Liver (tissue), 9 donors: Measurements from ENCODE around the gene KCNN3. TPM values are rescaled to one million over a fixed set of nuclear protein-coding genes. Genes with fewer than 3 reads are reported as not detected.

Experiments
- DNase-seq: peaks from one replicate; pipeline ENCODE4 v3.0.0-alpha.2; 2017; ENCODE audit warnings: low spot score
- H3K27ac ChIP-seq, 2 donors: one replicate each; pipeline ENCODE4 v1.7.0; 2013; ENCODE audit warnings: inconsistent platforms in 2 of 2, low read length in 2 of 2, control low read depth in 1 of 2, low read depth in 1 of 2, mild to moderate bottlenecking in 1 of 2
- H3K27me3 ChIP-seq, 4 donors: one replicate each; pipeline versions ENCODE4 v1.6.1 to v1.7.0; 2013; ENCODE audit warnings: low read length in 3 of 4, inconsistent platforms in 1 of 4, mild to moderate bottlenecking in 1 of 4, moderate library complexity in 1 of 4; ENCODE audit not compliant: control insufficient read depth in 4 of 4, insufficient read depth in 4 of 4
- H3K36me3 ChIP-seq, 4 donors: one replicate each; pipeline versions ENCODE4 v1.6.1 to v1.7.0; 2013; ENCODE audit warnings: low read length in 3 of 4, mild to moderate bottlenecking in 3 of 4, low read depth in 1 of 4, moderate library complexity in 1 of 4; ENCODE audit not compliant: control insufficient read depth in 4 of 4, insufficient read depth in 3 of 4
- H3K4me1 ChIP-seq, 4 donors: one replicate each; pipeline versions ENCODE4 v1.6.1 to v1.7.0; 2013; ENCODE audit warnings: low read length in 3 of 4, mild to moderate bottlenecking in 3 of 4, moderate library complexity in 1 of 4; ENCODE audit not compliant: control insufficient read depth in 4 of 4, insufficient read depth in 4 of 4
- H3K4me3 ChIP-seq, 3 donors: one replicate each; pipeline versions ENCODE4 v1.6.1 to v1.7.0; 2013; ENCODE audit warnings: low read length in 3 of 3, control low read depth in 1 of 3, low read depth in 1 of 3, mild to moderate bottlenecking in 1 of 3
- H3K9ac ChIP-seq, 2 donors: one replicate each; pipeline ENCODE4 v1.7.0; 2013; ENCODE audit warnings: low read length in 2 of 2, mild to moderate bottlenecking in 2 of 2, moderate library complexity in 2 of 2, control low read depth in 1 of 2, low read depth in 1 of 2
- H3K9me3 ChIP-seq, 4 donors: one replicate each; pipeline versions ENCODE4 v1.6.1 to v1.7.0; 2013; ENCODE audit warnings: low read length in 3 of 4; ENCODE audit not compliant: control insufficient read depth in 4 of 4
- EGR1 ChIP-seq, 2 donors: IDR thresholded peaks; 2 replicates each; pipeline ENCODE4 v1.6.1; 2016 to 2018; ENCODE audit warnings: antibody characterized with exemption in 2 of 2, low read depth in 2 of 2
- FOXA1 ChIP-seq: IDR thresholded peaks from 2 replicates; pipeline ENCODE4 v1.6.1; 2016; ENCODE audit warnings: antibody characterized with exemption
- FOXA2 ChIP-seq: IDR thresholded peaks from 2 replicates; pipeline ENCODE4 v1.6.1; 2016; ENCODE audit warnings: antibody characterized with exemption
- GABPA ChIP-seq, 2 donors: IDR thresholded peaks in 1 of 2; conservative IDR thresholded peaks in 1 of 2; 2 replicates each; pipeline ENCODE4 v1.6.1; 2016; ENCODE audit warnings: antibody characterized with exemption in 2 of 2, mild to moderate bottlenecking in 1 of 2, moderate library complexity in 1 of 2
- HNF4A ChIP-seq, 2 donors: conservative IDR thresholded peaks; 2 replicates each; pipeline ENCODE4 v1.6.1; 2016; ENCODE audit warnings: antibody characterized with exemption in 2 of 2, mild to moderate bottlenecking in 2 of 2
- HNF4G ChIP-seq: IDR thresholded peaks from 2 replicates; pipeline ENCODE4 v1.6.1; 2016; ENCODE audit warnings: antibody characterized with exemption
- JUND ChIP-seq, 2 donors: IDR thresholded peaks; 2 replicates each; pipeline ENCODE4 v1.6.1; 2016; ENCODE audit warnings: antibody characterized with exemption in 2 of 2
- NR2F2 ChIP-seq: IDR thresholded peaks from 2 replicates; pipeline ENCODE4 v1.6.1; 2016; ENCODE audit warnings: antibody characterized with exemption
- RAD21 ChIP-seq, 2 donors: IDR thresholded peaks; 2 replicates each; pipeline ENCODE4 v1.6.1; 2016; ENCODE audit warnings: antibody characterized with exemption in 2 of 2, mild to moderate bottlenecking in 2 of 2
- RXRA ChIP-seq, 2 donors: IDR thresholded peaks; 2 replicates each; pipeline ENCODE4 v1.6.1; 2017 to 2018; ENCODE audit warnings: antibody characterized with exemption in 2 of 2, mild to moderate bottlenecking in 1 of 2
- SP1 ChIP-seq: IDR thresholded peaks from 2 replicates; pipeline ENCODE4 v1.6.1; 2018; ENCODE audit warnings: antibody characterized with exemption, mild to moderate bottlenecking
- TAF1 ChIP-seq: conservative IDR thresholded peaks from 2 replicates; pipeline ENCODE4 v1.6.1; 2016; ENCODE audit warnings: antibody characterized with exemption, mild to moderate bottlenecking
- YY1 ChIP-seq: IDR thresholded peaks from 2 replicates; pipeline ENCODE4 v1.6.1; 2016; ENCODE audit warnings: antibody characterized with exemption, mild to moderate bottlenecking
- ZBTB33 ChIP-seq: IDR thresholded peaks from 2 replicates; pipeline ENCODE4 v1.6.1; 2016; ENCODE audit warnings: antibody characterized with exemption
- WGBS: extraction: QIAGEN DNeasy Blood & Tissue Kit; methylation state at CpG from one replicate; pipeline ENCODE4 v1.1.7; 2013; 5-methylcytosine and 5-hydroxymethylcytosine counted together
- polyA plus RNA-seq, 2 donors: library from polyadenylated mRNA; stranded (reverse) in 1 of 2; unstranded in 1 of 2; fragments of 200-250 nt in 1 of 2; fragments of >200 nt in 1 of 2; fragmentation: Nextera tagmentation in 1 of 2; extraction: Ambion mirVana in 1 of 2; gene quantifications; one replicate each; pipeline versions ENCODE4 v1.2.1 to v1.2.3, GENCODE V29; 2013 to 2015
- total RNA-seq, 2 donors: library from RNA; depleted of rRNA; stranded (reverse); fragments of >200 nt; gene quantifications; one replicate each; pipeline ENCODE4 v1.2.3, GENCODE V29; 2014
- TF ChIP-seq, protein P1 (sequence below): fragments of 150-350 bp; IDR thresholded peaks from 2 replicates; pipeline ENCODE4 v1.5.1; 2017; ENCODE audit warnings: improper control_type of control experiment, low read depth, low read length; ENCODE audit not compliant: missing input control
- TF ChIP-seq, protein P2 (sequence below): IDR thresholded peaks from 2 replicates; pipeline ENCODE4 v1.6.1; 2016; ENCODE audit warnings: antibody characterized with exemption
- TF ChIP-seq, protein P3 (sequence below): IDR thresholded peaks from 2 replicates; pipeline ENCODE4 v1.6.1; 2016; ENCODE audit warnings: antibody characterized with exemption
- TF ChIP-seq, protein P4 (sequence below): IDR thresholded peaks from 2 replicates; pipeline ENCODE4 v1.6.1; 2016; ENCODE audit warnings: antibody characterized with exemption, mild to moderate bottlenecking
- donor health status: healthy.
- donor health status: healthy.
- donor health status: healthy.
- donor health status: healthy.
- donor health status: healthy.

Gene KCNN3
- total and polyA plus RNA-seq, 4 donors = 0.09 to 0.68 (median 0.15) TPM

DNA sequence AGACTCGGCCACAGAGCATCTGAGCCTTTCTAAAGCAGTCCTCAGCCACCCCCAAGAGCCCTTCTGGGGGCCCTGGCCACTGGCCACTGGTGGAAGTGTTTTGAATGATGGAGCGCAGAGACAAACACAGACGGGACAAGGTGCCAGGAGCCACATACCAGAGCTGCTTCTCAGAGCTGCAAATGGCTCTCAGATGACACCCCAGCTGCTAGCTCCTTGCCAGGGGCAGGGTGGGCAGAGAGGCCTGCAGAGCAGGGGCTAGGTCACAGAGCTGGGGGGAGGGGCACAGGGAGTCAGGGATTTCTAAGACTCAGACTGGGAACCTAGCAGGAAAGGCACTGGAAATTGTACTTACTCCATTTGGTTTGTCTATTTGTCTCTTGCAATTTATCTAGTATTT lies 30.4 kb downstream of the KCNN3 start:
- DNase-seq = no peak
- Histone ChIP-seq H3K9me3 (no peaks in the 10 kb centered on the region), H3K36me3 (no peaks in the 10 kb centered on the region), H3K27me3 (no peaks in the 10 kb centered on the region), H3K9ac (no peak overlapping the region), H3K27ac (no peak overlapping the region), H3K4me1 (no peaks in the 10 kb centered on the region), H3K4me3 (no peak overlapping the region)
- TF ChIP-seq YY1 = no peak
- TF ChIP-seq GABPA (IDR thresholded peaks at IDR 0.05 in 1 of 2, conservative IDR thresholded peaks at IDR 0.05 in 1 of 2) = no peak
- TF ChIP-seq ZBTB33 = no peak
- TF ChIP-seq RXRA (IDR thresholded peaks at IDR 0.05) = no peak
- no peak for TF ChIP-seq FOXA1
- TF ChIP-seq, protein P1, sequence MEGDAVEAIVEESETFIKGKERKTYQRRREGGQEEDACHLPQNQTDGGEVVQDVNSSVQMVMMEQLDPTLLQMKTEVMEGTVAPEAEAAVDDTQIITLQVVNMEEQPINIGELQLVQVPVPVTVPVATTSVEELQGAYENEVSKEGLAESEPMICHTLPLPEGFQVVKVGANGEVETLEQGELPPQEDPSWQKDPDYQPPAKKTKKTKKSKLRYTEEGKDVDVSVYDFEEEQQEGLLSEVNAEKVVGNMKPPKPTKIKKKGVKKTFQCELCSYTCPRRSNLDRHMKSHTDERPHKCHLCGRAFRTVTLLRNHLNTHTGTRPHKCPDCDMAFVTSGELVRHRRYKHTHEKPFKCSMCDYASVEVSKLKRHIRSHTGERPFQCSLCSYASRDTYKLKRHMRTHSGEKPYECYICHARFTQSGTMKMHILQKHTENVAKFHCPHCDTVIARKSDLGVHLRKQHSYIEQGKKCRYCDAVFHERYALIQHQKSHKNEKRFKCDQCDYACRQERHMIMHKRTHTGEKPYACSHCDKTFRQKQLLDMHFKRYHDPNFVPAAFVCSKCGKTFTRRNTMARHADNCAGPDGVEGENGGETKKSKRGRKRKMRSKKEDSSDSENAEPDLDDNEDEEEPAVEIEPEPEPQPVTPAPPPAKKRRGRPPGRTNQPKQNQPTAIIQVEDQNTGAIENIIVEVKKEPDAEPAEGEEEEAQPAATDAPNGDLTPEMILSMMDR = no peak
- TF ChIP-seq HNF4A (conservative IDR thresholded peaks at IDR 0.05) = no peak
- no peak for TF ChIP-seq FOXA2
- TF ChIP-seq, protein P2, sequence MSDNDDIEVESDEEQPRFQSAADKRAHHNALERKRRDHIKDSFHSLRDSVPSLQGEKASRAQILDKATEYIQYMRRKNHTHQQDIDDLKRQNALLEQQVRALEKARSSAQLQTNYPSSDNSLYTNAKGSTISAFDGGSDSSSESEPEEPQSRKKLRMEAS = no peak
- 64% methylated on average over 3 of the region's 3 CpGs for WGBS

DNA sequence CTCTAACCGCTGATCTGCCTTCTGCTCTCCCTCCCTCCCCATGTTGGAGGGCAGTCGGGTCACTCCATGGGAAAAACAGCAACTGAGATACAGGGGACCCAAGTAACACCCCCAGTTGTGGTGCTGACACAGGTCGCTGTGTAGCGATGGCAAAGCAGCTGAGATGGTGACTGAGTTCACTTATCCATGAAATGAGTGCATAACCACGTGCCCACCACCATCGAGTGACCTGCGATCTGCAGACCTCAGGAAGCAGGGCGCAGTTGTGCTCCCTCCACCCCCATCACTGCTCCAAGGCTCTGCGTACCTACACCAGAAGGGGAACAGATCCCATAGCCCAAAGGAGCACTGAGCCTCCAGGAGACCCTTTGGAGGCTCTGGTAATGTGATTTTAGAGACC lies 31.1 kb downstream of the KCNN3 start:
- WGBS = 88% methylated on average over 9 of the region's 9 CpGs
- no peaks in the 10 kb centered on the region for H3K27me3 ChIP-seq
- H3K27ac ChIP-seq = no peak overlapping the region
- no peaks in the 10 kb centered on the region for H3K9me3 ChIP-seq
- no peak for DNase-seq
- no peak overlapping the region for H3K9ac ChIP-seq
- H3K4me3 ChIP-seq = no peak overlapping the region
- H3K4me1 ChIP-seq = no peaks in the 10 kb centered on the region
- no peaks in the 10 kb centered on the region for H3K36me3 ChIP-seq
- TF ChIP-seq NR2F2 = no peak
- TF ChIP-seq, protein P1 = no peak
- no peak for TF ChIP-seq SP1
- TF ChIP-seq, protein P3, sequence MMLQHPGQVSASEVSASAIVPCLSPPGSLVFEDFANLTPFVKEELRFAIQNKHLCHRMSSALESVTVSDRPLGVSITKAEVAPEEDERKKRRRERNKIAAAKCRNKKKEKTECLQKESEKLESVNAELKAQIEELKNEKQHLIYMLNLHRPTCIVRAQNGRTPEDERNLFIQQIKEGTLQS = no peak
- TF ChIP-seq RAD21 (IDR thresholded peaks at IDR 0.05) = no peak
- TF ChIP-seq YY1 = no peak
- TF ChIP-seq GABPA (IDR thresholded peaks at IDR 0.05 in 1 of 2, conservative IDR thresholded peaks at IDR 0.05 in 1 of 2) = no peak
- TF ChIP-seq RXRA (IDR thresholded peaks at IDR 0.05) = no peak
- TF ChIP-seq, protein P2 = no peak
- TF ChIP-seq HNF4G = no peak
- no peak for TF ChIP-seq FOXA1
- TF ChIP-seq TAF1 = no peak
- TF ChIP-seq, protein P4, sequence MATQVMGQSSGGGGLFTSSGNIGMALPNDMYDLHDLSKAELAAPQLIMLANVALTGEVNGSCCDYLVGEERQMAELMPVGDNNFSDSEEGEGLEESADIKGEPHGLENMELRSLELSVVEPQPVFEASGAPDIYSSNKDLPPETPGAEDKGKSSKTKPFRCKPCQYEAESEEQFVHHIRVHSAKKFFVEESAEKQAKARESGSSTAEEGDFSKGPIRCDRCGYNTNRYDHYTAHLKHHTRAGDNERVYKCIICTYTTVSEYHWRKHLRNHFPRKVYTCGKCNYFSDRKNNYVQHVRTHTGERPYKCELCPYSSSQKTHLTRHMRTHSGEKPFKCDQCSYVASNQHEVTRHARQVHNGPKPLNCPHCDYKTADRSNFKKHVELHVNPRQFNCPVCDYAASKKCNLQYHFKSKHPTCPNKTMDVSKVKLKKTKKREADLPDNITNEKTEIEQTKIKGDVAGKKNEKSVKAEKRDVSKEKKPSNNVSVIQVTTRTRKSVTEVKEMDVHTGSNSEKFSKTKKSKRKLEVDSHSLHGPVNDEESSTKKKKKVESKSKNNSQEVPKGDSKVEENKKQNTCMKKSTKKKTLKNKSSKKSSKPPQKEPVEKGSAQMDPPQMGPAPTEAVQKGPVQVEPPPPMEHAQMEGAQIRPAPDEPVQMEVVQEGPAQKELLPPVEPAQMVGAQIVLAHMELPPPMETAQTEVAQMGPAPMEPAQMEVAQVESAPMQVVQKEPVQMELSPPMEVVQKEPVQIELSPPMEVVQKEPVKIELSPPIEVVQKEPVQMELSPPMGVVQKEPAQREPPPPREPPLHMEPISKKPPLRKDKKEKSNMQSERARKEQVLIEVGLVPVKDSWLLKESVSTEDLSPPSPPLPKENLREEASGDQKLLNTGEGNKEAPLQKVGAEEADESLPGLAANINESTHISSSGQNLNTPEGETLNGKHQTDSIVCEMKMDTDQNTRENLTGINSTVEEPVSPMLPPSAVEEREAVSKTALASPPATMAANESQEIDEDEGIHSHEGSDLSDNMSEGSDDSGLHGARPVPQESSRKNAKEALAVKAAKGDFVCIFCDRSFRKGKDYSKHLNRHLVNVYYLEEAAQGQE = no peak
- no peak for TF ChIP-seq EGR1 (IDR thresholded peaks at IDR 0.05; ENCODE audit: low read depth in 2 of 2)
- no peak for TF ChIP-seq HNF4A (conservative IDR thresholded peaks at IDR 0.05)
- no peak for TF ChIP-seq JUND (IDR thresholded peaks at IDR 0.05)
